HUDEP-2 (cell line): ENCODE measurements around the gene NELL2.

Experiments used
- DNase-seq, 76 experiments: peaks; one replicate each; lab custom pipeline; 2025; ENCODE audit not compliant: unreplicated experiment in 76 of 76; lab: John Stamatoyannopoulos, UW

The NELL2 gene

GRCh38 chr12:44500423-44500822, 375.7 kb downstream of the NELL2 start:
- no peak for DNase-seq

DNA sequence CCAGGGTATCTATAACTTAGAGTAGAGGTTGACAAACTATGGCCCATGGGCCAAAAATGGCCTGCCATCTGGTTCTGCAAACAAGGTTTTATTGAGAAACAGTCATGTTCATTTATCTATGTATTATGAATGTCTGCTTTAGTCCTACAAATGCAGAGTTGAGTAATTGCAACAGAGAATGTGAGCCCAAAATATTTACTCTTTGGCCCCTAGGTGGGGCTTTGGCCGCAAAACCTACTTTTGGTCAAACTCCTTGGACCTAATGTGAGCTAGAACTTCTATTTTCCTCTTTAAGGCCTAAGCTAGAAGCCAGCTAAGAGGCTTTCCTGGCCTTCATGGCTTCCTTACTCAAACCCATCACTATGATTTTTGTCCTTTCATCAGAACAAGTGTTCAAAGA, 379.1 kb downstream of the NELL2 start:
- no peak for DNase-seq

GRCh38 chr12:44490181-44490580, 385.9 kb downstream of the NELL2 start:
- DNase-seq: no peak

- DNase-seq: no peak
Observed at GRCh38 chr12:44488180-44488579, 387.9 kb downstream of the NELL2 start.

- DNase-seq: no peak
Observed at GRCh38 chr12:44484862-44485261, 391.3 kb downstream of the NELL2 start.

DNA sequence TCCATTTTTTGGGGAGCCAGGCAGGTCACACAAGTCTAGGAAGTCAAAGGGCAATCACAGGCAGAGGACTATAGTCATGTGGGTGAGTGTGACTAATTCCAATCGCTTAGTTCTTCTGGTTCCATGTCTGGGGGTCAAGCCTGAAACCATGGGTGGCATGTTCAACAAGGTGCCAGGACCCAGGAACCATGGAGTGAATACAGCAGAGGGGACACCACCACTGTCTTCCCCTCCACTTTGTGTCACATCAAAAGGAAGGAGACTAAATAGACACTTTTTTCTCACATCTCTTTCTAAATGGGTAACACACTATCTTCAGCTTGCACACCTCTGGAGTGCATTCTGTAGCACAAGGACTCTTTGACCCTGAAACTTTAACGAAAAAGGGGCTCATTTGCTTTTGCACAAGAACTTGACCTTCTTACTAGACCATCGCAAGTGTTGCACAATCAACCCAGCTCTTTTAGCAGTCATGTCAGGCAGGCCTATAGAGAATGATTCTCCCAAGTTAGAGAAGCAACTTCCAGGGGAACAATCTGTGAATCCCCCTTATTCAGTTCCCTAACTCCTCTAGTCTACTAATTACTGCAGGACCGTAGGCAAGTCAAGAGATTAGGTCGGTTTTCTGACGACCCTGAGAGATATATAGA, 398.7 kb downstream of the NELL2 start:
- DNase-seq: no peak

- DNase-seq: no peak
Observed at GRCh38 chr12:44476683-44477082, 399.4 kb downstream of the NELL2 start.

DNA sequence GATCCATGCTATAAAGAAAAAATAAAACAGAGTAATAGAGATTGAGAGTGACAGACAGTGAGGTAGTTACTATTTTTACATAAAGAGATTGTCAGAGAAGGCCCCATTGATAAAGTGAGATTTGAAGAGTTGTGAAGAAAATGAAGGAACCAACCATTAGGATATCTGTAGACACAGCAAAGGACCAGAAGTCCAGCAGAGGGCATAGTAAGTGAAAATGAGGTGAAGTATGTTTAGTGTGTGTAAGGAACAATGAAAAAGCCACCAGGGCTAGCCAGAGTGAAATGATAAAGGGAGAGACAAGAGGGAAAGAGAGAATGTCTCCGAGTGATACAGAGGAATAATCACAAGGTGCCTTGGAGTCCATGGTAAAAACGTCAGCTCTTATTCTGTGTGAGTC, 411.0 kb downstream of the NELL2 start:
- peak in 2 of 76 experiments; percentile 3 to 6 for DNase-seq

DNA sequence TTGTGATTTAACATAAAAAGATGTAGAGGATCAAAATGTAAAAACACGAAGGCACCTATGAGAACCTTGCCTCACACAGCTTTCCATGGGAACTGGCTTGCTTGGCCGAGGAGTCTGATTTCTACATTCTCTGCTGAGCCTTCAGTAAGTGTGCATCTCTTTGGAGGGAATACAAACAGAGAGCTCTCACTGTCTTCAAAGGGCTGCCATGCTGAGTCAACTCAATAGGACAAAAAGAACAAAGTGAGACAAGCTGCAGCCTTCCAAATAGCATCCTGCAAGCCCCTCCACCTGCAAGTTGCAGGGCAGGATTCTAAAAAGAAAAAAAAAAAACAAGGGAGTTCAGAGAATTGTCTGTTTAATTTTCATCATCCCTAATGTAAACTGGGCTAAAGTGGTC, 411.9 kb downstream of the NELL2 start:
- no peak for DNase-seq

DNA sequence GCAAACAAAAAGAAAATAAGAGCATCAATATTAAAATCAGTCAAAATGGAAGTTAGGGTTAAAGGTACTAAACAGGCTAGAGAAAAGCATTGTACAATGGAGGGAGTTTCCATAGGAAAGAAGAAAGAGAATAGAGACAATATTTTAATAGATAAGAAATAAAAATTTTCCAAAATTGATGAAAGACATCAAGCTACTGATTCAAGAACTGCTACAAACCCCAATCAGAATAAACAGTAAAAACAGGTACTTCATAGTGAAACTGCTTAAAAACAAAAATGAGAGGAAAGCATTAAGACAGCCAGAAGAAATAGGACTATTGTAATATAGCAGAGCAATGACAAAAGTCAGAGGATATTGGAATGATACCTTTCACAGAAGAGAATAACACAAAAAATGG, 413.4 kb downstream of the NELL2 start:
- no peak for DNase-seq

- no peak for DNase-seq
Observed at GRCh38 chr12:44460261-44460660, 415.9 kb downstream of the NELL2 start.

DNA sequence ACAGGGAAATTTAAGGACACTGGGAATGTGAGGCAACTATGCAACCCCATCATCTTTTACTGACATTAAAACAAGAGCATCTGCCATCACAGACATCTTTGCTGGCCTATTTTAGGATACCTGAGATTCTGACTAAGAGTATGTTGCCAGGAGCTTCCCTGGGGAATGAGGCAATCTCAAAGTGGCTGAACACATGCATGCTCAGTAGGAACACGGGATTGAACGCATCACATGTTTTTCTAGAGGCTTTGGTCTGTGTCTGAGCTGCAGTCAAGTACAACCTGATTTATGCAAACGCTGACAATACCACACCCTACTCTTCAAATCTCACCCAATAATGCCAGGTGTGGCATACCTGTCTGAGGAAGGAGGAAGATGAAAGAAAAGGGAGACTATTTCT, 416.5 kb downstream of the NELL2 start:
- no peak for DNase-seq
